Germinal center (tissue), 1 donor: Measurements from ENCODE around the gene ATG4C.

Experiments
- DNase-seq: peaks from one replicate; pipeline ENCODE4 v3.0.0; 2012; ENCODE audit warnings: mixed read lengths, low spot score

Gene ATG4C

GRCh38 chr1:62840555-62840954, 56.6 kb downstream of the ATG4C start:
- no peak for DNase-seq

DNA sequence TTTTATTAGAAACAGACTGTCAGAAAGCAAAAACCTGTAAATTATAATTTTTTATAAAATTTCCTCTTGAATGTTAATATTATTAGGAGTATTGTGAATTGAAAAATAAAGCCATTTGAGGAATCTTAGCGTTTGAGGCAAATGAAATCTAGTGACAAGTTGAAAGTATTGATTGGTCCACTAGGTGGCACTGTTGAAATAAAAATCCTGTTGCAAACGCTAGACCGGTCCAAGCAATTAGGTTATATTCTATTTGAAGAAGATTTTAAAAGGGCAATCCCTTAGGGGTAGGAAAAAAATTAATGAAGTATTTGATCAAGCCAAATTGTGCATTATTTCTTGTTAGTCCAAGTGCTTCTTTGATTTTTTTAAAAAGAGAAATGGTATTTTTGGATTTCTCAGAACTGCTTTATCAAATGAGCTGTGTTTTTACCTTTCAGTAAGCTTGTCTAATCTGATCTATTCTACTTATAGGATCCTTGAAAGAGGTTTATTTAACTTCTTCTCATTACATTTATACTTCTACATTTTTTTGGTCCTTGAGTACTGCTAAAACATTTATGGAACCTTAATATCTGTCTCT, 57.7 kb downstream of the ATG4C start:
- DNase-seq: peak; percentile 40

DNA sequence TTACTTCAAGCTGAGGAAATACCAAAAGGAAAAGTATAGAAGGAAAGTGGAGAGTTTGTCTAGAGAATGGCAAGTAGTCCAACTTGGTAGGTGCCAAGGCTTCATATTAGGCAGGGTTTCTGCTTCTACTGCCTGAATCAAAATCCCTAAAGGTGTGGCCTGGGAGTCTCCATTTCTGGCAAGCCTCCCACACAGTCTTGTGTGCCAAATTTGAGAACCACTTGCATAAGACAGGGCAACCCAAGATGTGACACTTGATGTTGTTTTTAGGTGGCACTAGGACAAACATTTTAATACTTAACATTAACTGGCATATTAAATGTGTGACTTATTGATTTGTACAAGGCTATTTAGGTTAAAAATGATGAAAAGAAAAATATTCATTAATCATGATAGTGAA, 60.1 kb downstream of the ATG4C start:
- DNase-seq: no peak

GRCh38 chr1:62849031-62849430, 65.1 kb downstream of the ATG4C start:
- DNase-seq: no peak

DNA sequence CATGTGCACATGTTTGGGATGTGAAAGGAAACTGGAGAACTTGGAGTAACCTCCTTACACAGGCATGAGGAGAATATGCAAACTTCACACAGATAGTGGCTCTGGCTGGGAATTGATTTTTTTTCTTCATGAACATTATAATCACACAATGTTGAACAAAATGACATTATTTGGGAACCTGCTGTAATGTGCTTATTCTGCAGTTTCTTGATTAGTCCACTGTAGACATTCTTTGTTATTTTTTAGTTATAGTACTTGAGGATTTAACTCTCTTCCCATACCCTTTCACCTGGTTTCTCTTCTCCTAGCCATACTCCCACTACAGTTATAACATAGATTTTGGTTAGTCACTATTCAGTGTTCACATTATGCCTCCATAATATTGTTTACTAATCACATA, 68.3 kb downstream of the ATG4C start:
- DNase-seq: no peak

- DNase-seq: no peak
Observed at GRCh38 chr1:62856960-62857359, 73.0 kb downstream of the ATG4C start.

DNA sequence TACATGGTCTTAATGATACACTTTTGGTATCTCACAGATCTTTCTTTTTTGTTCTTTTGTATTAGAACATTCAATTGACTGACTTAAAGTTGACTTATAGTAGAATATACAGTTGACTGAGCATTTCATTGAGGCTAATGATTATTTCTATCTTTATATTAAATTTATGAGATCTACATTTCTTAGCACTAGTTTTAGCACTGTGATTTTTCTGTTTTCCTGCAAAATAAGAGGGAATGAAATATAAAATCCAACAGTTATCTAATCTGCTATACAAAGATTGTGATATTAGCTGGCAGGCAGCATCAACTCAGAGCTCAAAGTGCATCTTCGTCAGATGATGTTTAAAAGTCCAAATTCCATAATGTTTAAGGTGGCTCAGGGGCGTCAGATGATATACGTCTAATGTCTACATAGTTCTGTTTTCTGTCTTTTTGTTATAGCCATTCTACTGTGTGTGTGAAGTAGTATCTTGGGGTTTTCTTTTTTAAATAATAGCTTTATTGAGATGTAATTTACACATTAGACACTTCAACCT, 85.4 kb downstream of the ATG4C start:
- no peak for DNase-seq

DNA sequence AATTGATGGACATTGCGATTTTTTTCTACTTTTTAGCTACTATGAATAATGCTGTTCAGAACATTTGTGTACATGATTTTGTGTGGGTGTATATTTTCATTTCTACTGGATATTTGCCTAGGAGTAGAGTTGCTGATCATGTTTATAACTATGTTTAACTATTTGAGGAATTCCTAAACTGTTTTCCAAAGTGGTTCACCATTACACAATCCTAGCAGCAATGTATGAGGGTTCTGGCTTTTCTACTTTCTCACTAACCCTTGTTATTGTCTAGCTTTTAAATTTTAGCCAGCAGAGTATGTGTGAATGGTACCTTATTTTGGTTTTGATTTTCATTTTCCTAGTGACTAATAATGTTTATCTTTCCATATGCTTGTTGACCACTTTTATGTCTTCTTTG, 86.2 kb downstream of the ATG4C start:
- DNase-seq: no peak

DNA sequence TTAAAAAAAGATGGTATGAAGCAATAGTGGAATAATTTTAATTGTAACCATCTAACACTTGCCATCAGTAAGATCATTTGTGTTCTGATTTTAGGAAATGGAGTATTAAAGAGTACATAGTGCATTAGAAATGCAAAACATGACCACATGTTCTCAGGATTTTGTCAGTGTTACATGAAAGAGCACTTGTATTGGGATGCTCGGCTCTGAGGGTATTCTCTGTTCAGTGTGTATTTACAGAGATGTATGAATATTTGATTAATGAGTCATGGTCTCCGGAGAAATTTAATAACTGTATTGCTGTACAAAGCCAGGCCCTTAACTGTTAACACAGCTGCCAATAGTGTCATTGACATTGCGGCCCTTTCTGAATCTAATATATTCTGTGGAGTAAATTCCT, 91.7 kb downstream of the ATG4C start:
- no peak for DNase-seq

DNA sequence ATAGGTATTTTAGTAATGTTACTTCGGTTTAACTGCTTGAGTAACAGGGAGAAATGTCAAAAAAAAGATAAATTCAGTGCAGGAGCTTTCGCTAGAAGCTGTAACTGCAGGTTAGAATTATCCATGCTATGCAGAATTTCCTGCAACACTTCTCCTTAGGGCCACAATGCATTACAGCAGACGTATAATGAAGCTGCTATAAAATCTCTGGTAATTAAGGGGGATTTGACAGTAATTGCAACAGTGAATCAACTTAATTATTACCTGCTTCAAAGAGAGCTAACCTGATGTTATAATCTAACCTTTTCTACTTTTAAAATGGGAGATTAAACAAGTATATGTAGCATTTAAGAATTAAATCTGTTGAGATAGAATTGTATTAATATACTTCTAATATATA, 92.6 kb downstream of the ATG4C start:
- no peak for DNase-seq

DNA sequence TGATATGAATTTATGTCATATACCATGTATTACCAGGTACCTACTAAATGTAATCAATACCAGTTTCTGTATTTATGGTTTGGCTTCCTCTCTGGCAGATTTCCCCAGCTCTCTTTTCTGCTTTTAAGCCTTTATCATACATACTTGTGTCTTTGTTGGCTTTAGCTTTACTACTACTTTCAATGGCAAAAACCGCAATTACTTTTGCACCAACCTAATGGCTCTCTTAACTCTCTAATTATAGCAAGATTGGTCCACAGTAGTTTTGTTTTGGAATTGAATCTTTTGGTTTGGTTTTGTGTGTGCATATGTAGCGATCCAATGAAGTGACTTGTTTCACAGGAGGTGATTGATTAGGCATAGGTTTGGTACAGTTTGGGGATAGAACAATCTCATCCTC, 93.6 kb downstream of the ATG4C start:
- no peak for DNase-seq

DNA sequence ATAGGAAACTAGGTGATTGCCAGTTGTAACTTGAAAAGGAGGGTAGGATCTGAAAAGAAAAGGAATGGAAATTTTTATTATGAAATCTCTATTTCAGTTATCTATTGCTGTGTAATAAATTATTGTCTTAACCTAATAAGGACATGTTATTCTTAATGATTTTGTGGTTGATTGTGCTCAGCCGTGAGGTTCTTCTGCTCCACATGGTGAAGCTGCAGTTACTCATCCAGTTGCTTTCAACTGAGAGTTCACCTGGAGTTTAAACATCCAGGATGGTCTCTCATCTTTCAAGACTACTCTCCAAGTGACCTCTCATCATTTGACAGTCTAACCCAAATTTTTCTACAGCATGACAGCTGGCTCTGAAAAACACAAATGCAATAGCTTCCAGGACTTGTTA, 96.0 kb downstream of the ATG4C start:
- no peak for DNase-seq

DNA sequence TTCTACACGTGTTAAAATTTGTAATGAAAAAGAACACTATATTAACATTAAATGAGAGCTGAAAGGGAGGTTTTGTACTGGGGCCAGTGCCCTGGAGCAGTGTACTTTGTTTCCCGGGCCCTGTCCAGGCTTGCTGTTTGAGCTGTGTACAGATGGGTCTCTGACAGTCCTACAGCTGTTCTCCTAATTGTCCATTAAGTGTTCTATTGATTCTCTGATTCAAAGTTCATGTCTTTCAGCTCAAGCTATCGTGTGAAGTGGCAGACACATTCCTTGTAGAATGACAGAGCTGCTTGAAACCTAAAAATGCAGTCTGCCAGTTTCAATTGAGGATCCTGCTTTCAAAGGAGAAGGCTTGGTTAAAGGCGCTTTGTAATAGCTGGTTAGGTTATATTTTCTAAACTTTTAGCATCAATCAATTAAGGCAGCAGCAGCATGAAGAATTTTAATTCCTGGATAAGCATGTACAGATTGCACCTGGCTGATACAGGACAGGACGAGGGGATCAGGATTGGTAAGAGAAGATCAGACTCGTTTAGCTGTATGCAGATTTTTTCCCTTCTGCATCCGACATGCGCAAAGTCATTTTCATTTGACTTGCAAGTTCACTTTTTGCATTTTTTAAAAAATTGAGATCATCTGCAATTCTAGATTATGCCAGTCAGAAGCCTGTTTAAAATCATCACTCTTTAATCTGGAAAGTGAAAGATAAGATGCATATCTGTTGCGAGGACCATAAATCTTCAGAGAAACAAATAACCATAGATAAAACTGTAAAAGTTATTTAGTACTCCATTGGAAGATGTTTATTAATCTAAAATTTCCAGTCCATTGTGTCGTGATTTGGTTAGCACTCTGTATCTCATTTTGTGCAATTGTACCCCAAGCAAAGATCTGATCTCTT, 98.5 kb downstream of the ATG4C start:
- DNase-seq: no peak

- no peak for DNase-seq
Observed at GRCh38 chr1:62884156-62884740, 100.3 kb downstream of the ATG4C start.

DNA sequence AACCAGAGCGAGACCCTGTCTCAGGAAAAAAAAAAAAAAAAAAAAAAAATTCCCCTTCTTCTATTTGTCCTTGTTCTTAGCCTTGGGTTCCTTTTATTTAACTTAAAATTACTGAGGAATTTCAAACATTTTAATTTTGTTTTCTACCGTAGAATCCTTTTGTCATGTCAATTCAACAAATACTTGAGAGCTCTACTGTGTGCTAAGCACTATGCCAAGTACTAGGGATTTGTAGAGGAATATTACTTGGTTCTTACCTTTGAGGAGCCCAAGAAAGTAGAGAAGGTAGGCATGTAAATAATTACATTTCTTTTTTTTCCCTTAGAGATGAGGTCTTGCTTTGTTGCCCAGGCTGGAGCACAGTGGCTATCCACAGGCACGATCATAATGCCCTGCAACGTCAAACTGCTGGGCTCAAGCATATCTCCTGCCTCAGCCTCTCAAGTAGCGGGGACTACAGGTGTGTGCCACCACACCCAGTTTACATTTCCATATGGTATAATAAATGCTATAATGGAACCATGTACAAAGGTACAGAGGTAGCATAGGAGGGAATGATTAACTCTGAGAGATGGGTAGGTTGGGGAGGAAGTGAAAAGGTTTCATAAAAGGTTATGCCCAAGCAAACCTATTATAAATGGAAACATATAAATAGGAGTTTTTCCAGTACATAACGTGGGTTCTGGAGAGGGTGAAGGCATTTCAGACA, 104.0 kb downstream of the ATG4C start:
- no peak for DNase-seq

DNA sequence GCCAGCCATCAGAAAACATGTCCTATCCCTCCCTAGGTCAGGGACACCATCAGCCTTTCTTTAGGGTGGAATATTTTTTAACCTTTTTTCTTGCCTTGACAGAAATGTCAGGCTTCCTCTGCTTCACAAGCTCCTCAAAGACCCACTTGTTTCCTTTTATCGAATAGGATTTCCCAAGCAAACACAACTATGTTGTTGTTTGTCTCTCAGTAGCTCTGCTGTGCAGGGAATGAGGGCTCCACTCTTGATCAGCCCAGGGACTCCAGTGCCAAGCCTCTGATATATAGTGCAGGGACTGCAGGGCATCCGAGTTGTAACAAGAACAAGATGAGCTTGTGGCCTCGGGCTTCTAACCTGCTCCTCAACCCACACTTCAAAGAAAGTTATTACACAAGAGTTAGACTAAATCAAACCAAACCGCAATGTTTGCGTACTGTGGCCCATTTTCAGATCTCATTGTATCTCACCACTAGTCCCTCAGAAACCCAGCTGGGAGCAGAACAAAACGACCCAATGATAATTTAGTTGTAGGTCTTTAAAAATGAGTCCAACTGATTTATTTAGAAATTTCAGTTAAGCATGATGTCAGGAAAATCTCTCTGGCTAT, 108.1 kb downstream of the ATG4C start:
- DNase-seq: no peak

DNA sequence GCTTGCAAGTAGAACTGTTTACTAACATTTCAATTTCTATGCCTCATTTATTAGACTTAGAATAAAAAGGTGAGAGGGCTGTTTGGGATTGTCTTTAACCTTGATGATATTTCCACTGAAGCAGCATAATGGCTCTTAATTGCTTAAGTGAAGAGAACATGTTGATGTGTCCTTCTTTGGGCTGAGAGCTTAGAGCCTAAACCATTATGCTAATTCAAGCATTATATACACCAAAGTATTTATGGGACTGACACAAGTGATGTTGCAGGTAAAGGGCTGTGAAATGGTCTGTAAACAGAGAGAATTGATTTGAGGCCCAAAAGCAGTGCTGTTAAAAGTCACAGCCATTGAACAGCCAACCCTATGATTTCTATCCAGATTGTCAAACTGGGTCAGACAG, 113.9 kb downstream of the ATG4C start:
- no peak for DNase-seq

- DNase-seq: no peak
Observed at GRCh38 chr1:62900566-62900965, 116.6 kb downstream of the ATG4C start.

- DNase-seq: no peak
Observed at GRCh38 chr1:62901650-62902049, 117.7 kb downstream of the ATG4C start.

DNA sequence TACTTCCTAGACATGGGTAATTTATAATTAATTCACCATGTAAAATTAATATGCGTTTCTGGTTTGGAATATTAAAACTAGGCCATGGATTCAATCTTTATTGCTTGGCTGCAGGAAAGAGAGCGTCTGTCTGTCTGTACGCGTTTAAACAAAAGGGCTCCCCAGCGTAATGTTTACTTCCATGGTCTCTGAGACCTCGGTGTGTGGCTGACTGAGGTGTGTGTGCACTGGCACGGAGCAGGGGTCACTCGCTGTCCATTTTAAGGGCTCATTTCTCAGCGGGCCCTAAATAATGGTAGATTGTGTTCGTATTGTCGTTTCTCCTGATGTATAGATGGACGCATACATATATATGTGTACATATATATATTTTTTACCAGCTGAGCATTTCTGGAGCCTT, 119.6 kb downstream of the ATG4C start:
- no peak for DNase-seq

DNA sequence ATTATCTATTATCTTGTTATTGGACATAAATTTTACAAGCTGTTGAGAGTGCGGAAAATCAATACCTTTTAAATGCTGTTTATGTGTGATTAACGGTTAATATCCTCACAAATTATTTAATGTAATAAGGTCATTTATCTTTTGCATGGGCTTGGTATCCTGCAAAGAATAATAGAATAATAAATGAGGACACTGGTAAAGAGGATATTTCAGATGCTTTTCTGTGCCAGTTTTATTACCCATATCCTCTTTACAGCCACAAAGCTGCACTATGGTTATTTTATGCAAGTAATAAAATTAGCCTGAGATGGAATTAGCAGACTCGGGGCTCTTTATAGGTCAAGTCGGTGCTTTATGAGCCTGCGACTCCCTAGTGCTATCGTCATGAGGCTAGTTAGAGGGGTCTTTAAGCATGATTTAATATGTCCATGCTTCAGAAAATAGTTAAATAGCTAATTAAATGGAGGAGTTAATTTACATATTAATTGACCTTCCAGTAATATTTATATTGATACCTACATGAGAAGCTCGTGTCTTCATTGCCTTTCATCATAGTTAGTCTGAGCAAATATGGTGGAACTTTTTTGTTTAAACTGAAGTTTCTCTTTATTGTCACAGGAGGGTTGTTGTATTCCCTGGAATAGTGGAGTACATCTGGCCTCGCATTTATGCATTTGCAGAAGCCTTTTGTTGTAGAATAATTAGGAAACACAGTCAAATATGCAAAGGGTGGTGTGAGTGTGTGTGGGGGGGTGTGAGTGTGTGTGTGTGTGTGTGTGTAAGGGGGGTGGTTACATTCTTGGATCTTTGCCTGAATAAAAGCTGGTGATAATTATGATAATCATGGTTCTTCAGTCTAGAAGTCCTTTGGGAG, 120.3 kb downstream of the ATG4C start:
- no peak for DNase-seq
